SKM-1 treated with dmso at 0.1 percent for 144 hours (cell line): Measurements from ENCODE around the gene POLH.

Experiments
- DNase-seq: peaks from one replicate; lab custom pipeline; 2025; ENCODE audit not compliant: unreplicated experiment; lab: John Stamatoyannopoulos, UW

POLH gene

DNA sequence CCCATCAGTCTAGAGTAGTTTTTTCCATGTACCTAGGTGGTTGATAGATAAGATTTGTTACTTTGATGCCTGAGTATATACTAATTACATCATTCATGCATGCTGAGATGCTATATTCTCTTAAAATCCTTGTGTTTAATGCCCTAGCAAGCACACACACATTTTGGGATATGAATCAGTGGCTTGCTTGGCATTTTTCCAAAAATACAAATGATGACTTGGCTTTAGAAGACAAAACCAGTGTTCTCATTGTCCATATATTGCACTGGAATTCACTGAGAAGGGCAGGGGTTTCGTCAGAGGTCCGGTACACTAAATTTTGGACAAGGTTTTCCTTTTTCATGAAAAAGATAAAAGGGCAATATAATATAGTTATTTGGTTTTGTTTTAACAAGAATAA lies 28.2 kb downstream of the POLH start:
- DNase-seq, result no peak

DNA sequence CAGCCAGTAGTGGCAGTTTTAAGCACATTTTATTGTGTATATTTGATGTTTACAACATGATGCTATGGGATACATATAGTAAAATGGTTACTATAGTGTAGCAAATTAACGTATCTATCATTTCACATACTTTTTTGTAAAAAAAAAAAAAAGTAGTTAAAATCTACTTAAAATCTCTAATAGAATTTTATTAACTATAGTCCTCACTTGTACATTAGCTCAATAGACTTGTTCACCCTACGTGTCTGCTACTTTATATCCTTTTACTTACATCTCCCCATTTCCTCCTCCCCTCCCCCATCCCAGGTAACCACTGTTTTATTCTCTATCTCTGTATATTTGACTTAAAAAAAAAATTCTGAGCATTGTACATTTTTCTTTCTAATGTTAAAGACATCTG lies 30.0 kb downstream of the POLH start:
- DNase-seq, result no peak

- peak; percentile 46 for DNase-seq
Observed at GRCh38 chr6:43608310-43608763, 32.4 kb downstream of the POLH start.

- peak; percentile 24 for DNase-seq
Observed at GRCh38 chr6:43608807-43609206, 32.8 kb downstream of the POLH start.

- DNase-seq, result no peak
Observed at GRCh38 chr6:43609402-43609801, 33.4 kb downstream of the POLH start.

- no peak for DNase-seq
Observed at GRCh38 chr6:43610431-43610830, 34.4 kb downstream of the POLH start.

DNA sequence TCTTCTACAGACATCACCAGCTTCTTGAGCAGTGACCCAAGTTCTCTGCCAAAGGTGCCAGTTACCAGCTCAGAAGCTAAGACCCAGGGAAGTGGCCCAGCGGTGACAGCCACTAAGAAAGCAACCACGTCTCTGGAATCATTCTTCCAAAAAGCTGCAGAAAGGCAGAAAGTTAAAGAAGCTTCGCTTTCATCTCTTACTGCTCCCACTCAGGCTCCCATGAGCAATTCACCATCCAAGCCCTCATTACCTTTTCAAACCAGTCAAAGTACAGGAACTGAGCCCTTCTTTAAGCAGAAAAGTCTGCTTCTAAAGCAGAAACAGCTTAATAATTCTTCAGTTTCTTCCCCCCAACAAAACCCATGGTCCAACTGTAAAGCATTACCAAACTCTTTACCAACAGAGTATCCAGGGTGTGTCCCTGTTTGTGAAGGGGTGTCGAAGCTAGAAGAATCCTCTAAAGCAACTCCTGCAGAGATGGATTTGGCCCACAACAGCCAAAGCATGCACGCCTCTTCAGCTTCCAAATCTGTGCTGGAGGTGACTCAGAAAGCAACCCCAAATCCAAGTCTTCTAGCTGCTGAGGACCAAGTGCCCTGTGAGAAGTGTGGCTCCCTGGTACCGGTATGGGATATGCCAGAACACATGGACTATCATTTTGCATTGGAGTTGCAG lies 37.9 kb downstream of the POLH start:
- no peak for DNase-seq

DNA sequence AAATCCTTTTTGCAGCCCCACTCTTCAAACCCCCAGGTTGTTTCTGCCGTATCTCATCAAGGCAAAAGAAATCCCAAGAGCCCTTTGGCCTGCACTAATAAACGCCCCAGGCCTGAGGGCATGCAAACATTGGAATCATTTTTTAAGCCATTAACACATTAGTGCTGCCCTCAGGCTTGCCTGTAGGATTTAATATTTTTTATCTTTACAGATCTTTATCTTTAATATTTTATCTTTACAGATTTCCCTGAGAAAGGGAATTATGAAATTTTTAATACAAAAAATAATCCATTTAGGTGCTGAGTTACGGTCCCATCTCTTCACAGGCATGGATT lies 38.4 kb downstream of the POLH start:
- no peak for DNase-seq

DNA sequence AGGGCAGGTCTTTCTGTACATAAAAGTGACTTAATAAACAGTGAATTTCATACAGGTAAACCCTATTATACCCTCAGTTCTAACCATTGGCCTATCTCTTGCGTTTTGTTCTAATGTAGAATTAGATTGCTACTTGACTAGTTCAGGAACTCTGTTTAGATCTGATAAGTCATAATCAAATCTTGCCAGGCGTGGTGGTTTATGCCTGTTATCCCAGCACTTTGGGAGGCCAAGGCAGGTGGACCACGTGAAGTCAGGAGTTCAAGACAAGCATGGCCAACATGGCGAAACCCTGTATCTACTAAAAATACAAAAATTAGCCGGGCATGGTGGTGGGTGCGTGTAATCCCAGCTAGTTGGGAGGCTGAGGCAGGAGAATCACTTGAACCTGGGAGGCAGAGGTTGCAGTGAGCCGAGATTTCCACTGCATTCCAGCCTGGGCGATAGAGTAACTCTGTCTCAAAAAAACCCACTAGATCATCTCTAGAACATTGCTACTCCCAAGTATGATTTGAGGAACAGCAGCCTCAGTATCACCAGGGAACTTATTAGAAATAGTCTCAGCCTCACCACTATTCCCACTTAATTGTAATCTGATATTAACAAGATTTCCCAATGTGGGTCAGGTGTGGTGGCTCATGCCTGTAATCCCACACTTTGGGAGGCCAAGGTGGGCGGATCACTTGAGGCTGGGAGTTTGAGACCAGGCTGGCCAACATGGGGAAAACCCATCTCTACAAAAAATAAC lies 40.9 kb downstream of the POLH start:
- DNase-seq, result no peak

- no peak for DNase-seq
Observed at GRCh38 chr6:43621078-43621835, 45.3 kb downstream of the POLH start.

DNA sequence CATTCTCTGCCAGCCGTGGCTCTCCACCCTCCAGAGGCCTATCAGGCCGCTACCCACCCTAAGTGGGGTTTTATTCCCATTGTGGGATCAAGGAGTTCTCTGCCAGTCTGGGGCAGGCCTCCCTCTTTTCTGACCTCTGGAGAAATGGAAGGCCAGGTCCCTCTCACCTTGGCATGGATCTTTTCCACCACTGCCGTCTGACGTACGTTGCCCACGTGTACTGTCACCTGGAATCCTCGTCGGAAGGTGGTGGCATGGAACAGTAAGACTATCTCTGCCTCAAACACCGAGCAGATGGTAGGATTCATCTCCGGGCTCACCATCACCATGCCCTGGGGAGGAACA lies 45.8 kb downstream of the POLH start:
- no peak for DNase-seq

- DNase-seq, result no peak
Observed at GRCh38 chr6:43622541-43622940, 46.6 kb downstream of the POLH start.

GRCh38 chr6:43623880-43624785 lies 48.1 kb downstream of the POLH start:
- DNase-seq, result no peak

DNA sequence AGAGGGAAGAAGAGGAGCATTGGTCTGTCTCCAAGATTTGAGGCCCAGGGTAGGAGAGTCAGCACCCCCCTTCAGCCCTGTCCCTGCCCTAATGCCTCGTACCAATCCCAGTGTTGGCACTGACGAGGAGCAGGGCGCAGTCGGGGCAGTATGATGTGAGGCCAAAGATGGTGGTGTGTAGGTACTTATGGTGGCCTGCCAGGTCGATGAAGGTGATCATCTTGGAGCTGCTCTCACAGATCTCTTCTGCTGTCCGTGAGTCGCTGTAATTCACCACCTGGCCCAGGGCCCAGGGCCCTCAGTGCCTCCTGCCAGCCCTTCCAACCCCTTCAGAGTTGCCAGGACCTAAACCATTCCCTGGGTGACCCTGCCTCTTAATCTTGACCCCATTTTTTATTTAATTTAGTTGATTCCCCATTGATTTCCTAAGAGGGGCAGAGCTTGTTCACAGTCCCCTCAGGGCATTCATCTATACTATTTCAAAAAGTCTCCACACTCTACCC lies 48.9 kb downstream of the POLH start:
- DNase-seq, result no peak

DNA sequence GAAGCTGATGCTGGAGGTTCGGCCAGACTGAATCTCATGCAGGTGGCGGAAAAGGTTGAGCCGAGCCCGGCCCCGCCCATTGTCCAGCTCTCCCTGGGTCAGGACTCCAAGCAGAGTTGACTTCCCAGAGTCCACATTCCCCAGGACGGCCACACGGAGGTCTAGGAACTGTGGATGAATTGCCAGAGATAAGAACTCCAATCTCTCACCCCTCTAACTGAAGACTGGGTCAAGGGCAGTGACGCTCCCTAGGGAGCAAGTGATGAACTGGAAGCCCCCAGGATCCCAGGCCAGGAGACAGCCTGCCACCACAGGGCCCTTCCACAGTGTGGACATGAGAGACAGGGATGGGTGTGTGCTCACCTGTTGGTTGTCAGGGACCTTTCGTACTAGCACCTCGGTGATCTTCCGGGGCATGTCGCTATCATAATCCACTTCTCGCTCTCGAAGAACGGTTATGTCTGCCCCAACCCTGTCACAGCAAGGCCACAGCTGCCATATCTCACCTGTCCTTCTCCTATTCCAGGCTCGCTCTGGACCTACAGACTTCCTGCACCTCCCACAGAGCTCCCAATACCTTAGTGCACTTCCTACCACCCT lies 49.5 kb downstream of the POLH start:
- no peak for DNase-seq

GRCh38 chr6:43627008-43627825 lies 51.2 kb downstream of the POLH start:
- DNase-seq, result peak; percentile 30

DNA sequence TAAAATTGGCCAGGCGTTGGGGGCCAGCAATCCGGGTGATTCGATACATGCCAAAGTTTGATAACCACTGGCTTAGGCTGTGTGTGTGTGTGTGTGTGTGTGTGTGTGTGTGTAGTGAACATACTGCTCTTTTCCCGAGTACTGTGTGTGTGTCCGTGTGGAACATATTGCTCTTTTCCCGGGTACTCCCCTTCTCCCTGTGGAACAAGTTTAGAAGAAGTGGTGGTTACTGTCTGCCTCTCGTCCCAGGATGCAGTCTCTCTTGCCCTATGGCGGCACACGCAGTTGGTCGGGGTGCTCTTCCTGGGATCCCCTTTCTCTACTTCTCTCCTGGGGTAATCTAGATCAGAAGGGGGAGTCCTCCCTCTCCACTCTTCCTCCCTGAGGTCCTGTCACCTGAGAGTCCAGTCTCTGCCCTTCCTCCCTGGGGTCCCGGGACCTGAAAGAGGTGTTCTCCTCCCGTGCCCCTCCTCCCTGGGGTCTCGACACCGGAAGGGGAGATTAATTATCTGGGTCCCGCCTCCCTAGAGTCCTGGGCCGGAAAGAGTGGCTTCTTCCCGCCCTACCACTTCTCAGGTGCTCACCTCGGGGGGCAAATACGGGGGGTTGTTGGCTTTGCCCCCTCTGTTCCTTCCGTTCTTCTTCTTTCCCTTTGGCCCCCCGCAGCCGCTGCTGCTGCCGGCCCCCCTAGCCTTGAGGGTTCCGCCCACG lies 52.6 kb downstream of the POLH start:
- peak; percentile 35 for DNase-seq

DNA sequence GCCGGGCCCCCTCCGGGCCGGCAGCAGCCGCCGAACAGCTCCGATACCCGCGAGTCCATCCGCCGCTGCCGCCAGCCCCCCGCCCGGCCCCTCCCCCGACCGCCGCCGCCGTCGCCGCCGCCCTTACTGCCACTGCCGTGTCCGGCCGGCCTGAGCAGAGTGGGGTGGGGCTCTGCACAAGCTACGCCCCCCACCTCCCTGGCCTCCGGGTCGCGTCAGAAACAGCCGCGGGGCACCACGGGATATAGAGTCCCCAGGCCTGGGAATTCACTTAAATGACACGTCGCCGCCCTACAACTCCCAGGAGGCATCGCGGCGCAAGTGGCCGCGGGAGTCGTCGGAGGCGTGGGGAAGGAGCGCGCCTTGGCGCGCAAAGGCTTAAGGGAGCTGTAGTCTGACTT lies 53.1 kb downstream of the POLH start, which contains the start of gene GTPBP2:
TSS of gene GTPBP2 (minus strand) at position 161 of the 401 bp plus-strand sequence. CDS start at position 59, 102 bp downstream.
- DNase-seq, result peak; percentile 98
